Vagina (tissue), 2 donors: Measurements from ENCODE around the gene LPP. TPM values are rescaled to one million over a fixed set of nuclear protein-coding genes. Genes with fewer than 3 reads are reported as not detected.

ENCODE experiments used
- DNase-seq, 2 donors: peaks; one replicate each; pipeline ENCODE4 v3.0.0-alpha.2; 2017; ENCODE audit errors: extremely low spot score in 2 of 2
- H3K27ac ChIP-seq: fragments of 200-600 bp; sonication (generic); one replicate; pipeline ENCODE4 v1.5.1; 2019
- H3K27me3 ChIP-seq: fragments of 200-600 bp; sonication (generic); one replicate; pipeline ENCODE4 v1.5.1; 2019
- H3K36me3 ChIP-seq, 2 donors: fragments of 200-600 bp; sonication (generic); one replicate each; pipeline ENCODE4 v1.5.1; 2017 to 2019
- H3K4me1 ChIP-seq: fragments of 200-600 bp; sonication (generic); one replicate; pipeline ENCODE4 v1.5.1; 2019
- H3K4me3 ChIP-seq, 2 donors: fragments of 200-600 bp; sonication (generic); 1 replicate in 1 of 2; 2 replicates in 1 of 2; pipeline ENCODE4 v1.5.1; 2016 to 2019
- H3K9me3 ChIP-seq: fragments of 200-600 bp; sonication (generic); one replicate; pipeline ENCODE4 v1.5.1; 2019
- CTCF ChIP-seq, 3 experiments: fragments of 450-650 bp in 2 of 3; fragments of 200-600 bp in 1 of 3; sonication (generic) in 1 of 3; IDR thresholded peaks; one replicate each; pipeline ENCODE4 v1.5.1; 2017 to 2019; ENCODE audit warnings: antibody characterized with exemption in 3 of 3, mild to moderate bottlenecking in 2 of 3, moderate library complexity in 2 of 3
- POLR2A ChIP-seq, 2 donors: fragments of 450-650 bp; IDR thresholded peaks; one replicate each; pipeline ENCODE4 v1.6.1; 2017; ENCODE audit warnings: antibody characterized with exemption in 2 of 2, mild to moderate bottlenecking in 2 of 2, moderate library complexity in 2 of 2
- POLR2AphosphoS5 ChIP-seq, 2 donors: sonication (generic); formaldehyde crosslinking; IDR thresholded peaks; one replicate each; pipeline ENCODE4 v1.9.0; 2017; ENCODE audit warnings: antibody characterized with exemption in 2 of 2, mild to moderate bottlenecking in 2 of 2, low read depth in 1 of 2; ENCODE audit not compliant: insufficient read depth in 1 of 2
- intact Hi-C: fragments of 100-400 bp; cut with DNase I; formaldehyde crosslinking; loops from one replicate; pipeline ENCODE4 v1.15.1; 2023
- total RNA-seq: library from RNA; depleted of rRNA; stranded (reverse); fragments of >200 nt; gene quantifications from one replicate; pipeline ENCODE4 v1.2.3, GENCODE V29; 2016

The LPP gene
- total RNA-seq, 1 donor from 2014 or later, result 248 TPM

GRCh38 chr3:188194332-188194731, 40.4 kb downstream of the LPP start:
- Histone ChIP-seq H3K4me1 (no peaks in the 10 kb centered on the region), H3K36me3 (peaks cover 0 to 4% of the 10 kb centered on the region in 2 donors), H3K27ac (no peak overlapping the region), H3K27me3 (no peaks in the 10 kb centered on the region), H3K9me3 (no peaks in the 10 kb centered on the region), H3K4me3 (no peak overlapping the region)
- DNase-seq, result no peak
- intact Hi-C loops, result no loop called here
- no peak for TF ChIP-seq CTCF (IDR thresholded peaks at IDR 0.05)
- no peak for TF ChIP-seq POLR2AphosphoS5 (IDR thresholded peaks at IDR 0.05; ENCODE audit: insufficient read depth in 1 of 2, low read depth in 1 of 2)
- TF ChIP-seq POLR2A (IDR thresholded peaks at IDR 0.05), result no peak

GRCh38 chr3:188196232-188196990, 42.5 kb downstream of the LPP start:
- no peak for DNase-seq

GRCh38 chr3:188197388-188197847, 43.5 kb downstream of the LPP start:
- TF ChIP-seq CTCF (IDR thresholded peaks at IDR 0.05), result no peak
- no peak for TF ChIP-seq POLR2A (IDR thresholded peaks at IDR 0.05)
- TF ChIP-seq POLR2AphosphoS5 (IDR thresholded peaks at IDR 0.05; ENCODE audit: insufficient read depth in 1 of 2, low read depth in 1 of 2), result no peak
- intact Hi-C loops, result no loop called here
- DNase-seq, result no peak
- Histone ChIP-seq H3K36me3 (peaks cover 0 to 4% of the 10 kb centered on the region in 2 donors), H3K4me1 (no peaks in the 10 kb centered on the region), H3K4me3 (no peak overlapping the region), H3K27me3 (no peaks in the 10 kb centered on the region), H3K27ac (no peak overlapping the region), H3K9me3 (no peaks in the 10 kb centered on the region)

More at GRCh38 chr3:188196232-188196990, 42.5 kb downstream of the LPP start:
- intact Hi-C loops, result no loop called here
- Histone ChIP-seq H3K27me3 (no peaks in the 10 kb centered on the region), H3K4me3 (no peak overlapping the region), H3K27ac (no peak overlapping the region), H3K9me3 (no peaks in the 10 kb centered on the region), H3K36me3 (peaks cover 0 to 4% of the 10 kb centered on the region in 2 donors), H3K4me1 (no peaks in the 10 kb centered on the region)
- TF ChIP-seq POLR2AphosphoS5 (IDR thresholded peaks at IDR 0.05; ENCODE audit: insufficient read depth in 1 of 2, low read depth in 1 of 2) (no peak), CTCF (IDR thresholded peaks at IDR 0.05) (no peak), POLR2A (IDR thresholded peaks at IDR 0.05) (no peak)

GRCh38 chr3:188198001-188198400, 44.0 kb downstream of the LPP start:
- Histone ChIP-seq H3K27me3 (no peaks in the 10 kb centered on the region), H3K27ac (no peak overlapping the region), H3K9me3 (no peaks in the 10 kb centered on the region), H3K4me3 (no peak overlapping the region), H3K4me1 (no peaks in the 10 kb centered on the region), H3K36me3 (no peaks in the 10 kb centered on the region)
- no peak for TF ChIP-seq POLR2A (IDR thresholded peaks at IDR 0.05)
- no peak for TF ChIP-seq CTCF (IDR thresholded peaks at IDR 0.05)
- no peak for TF ChIP-seq POLR2AphosphoS5 (IDR thresholded peaks at IDR 0.05; ENCODE audit: insufficient read depth in 1 of 2, low read depth in 1 of 2)
- DNase-seq, result no peak
- intact Hi-C loops, result no loop called here

- no peak for DNase-seq
- H3K36me3 ChIP-seq, result no peaks in the 10 kb centered on the region
- no peaks in the 10 kb centered on the region for H3K4me1 ChIP-seq
- TF ChIP-seq CTCF (IDR thresholded peaks at IDR 0.05), result no peak
- TF ChIP-seq POLR2A (IDR thresholded peaks at IDR 0.05), result no peak
- no peak for TF ChIP-seq POLR2AphosphoS5 (IDR thresholded peaks at IDR 0.05; ENCODE audit: insufficient read depth in 1 of 2, low read depth in 1 of 2)
- no peak overlapping the region for H3K27ac ChIP-seq
- H3K4me3 ChIP-seq, result no peak overlapping the region
- no peaks in the 10 kb centered on the region for H3K9me3 ChIP-seq
- intact Hi-C loops, result no loop called here
- no peaks in the 10 kb centered on the region for H3K27me3 ChIP-seq
These were observed 44.9 kb downstream of the LPP start for GRCh38 chr3:188198760-188199327.
